WTC11 (cell line): ENCODE results near the gene NME2.

Experiments
- CBFB ChIP-seq: sonication (generic); formaldehyde crosslinking; IDR thresholded peaks from 2 replicates; pipeline ENCODE4 v1.8.1; 2022; ENCODE audit warnings: mild to moderate bottlenecking, low read depth, missing genetic modification reagents
- TF ChIP-seq, protein P1 (sequence below): sonication (generic); formaldehyde crosslinking; IDR thresholded peaks from 2 replicates; pipeline ENCODE4 v1.8.1; 2023; ENCODE audit warnings: mild to moderate bottlenecking, missing genetic modification reagents, borderline replicate concordance

DNA sequence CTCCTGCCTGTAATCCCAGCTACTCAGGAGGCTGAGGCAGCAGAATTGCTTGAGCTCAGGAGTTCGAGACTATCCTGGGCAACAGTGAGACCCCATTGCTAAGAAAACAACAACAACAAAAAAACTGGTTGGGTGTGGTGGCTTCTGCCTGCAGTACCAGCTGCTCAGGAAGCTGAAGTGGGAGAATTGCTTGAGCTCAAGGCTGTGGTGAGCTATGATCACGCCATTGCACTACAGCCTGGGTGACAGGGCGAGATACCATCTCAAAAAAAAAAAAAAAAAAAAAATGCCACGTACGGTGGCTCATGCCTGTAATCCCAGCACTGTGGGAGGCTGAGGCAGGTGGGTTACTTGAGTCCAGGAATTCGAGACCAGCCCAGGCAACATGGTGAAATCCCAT lies 34.1 kb downstream of the NME2 start:
- TF ChIP-seq CBFB, result no peak
- TF ChIP-seq, protein P1, sequence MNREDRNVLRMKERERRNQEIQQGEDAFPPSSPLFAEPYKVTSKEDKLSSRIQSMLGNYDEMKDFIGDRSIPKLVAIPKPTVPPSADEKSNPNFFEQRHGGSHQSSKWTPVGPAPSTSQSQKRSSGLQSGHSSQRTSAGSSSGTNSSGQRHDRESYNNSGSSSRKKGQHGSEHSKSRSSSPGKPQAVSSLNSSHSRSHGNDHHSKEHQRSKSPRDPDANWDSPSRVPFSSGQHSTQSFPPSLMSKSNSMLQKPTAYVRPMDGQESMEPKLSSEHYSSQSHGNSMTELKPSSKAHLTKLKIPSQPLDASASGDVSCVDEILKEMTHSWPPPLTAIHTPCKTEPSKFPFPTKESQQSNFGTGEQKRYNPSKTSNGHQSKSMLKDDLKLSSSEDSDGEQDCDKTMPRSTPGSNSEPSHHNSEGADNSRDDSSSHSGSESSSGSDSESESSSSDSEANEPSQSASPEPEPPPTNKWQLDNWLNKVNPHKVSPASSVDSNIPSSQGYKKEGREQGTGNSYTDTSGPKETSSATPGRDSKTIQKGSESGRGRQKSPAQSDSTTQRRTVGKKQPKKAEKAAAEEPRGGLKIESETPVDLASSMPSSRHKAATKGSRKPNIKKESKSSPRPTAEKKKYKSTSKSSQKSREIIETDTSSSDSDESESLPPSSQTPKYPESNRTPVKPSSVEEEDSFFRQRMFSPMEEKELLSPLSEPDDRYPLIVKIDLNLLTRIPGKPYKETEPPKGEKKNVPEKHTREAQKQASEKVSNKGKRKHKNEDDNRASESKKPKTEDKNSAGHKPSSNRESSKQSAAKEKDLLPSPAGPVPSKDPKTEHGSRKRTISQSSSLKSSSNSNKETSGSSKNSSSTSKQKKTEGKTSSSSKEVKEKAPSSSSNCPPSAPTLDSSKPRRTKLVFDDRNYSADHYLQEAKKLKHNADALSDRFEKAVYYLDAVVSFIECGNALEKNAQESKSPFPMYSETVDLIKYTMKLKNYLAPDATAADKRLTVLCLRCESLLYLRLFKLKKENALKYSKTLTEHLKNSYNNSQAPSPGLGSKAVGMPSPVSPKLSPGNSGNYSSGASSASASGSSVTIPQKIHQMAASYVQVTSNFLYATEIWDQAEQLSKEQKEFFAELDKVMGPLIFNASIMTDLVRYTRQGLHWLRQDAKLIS, result no peak
